Stimulated activated CD4-positive, alpha-beta T cell treated with anti-CD3 and anti-CD28 coated beads, Interleukin-4, amount 100 ng/mL, for 4 hours (primary cell): Measurements from ENCODE around the gene UBAP1L.
"Not testable (repeated sequence)": the region's sequence is repeated elsewhere in the genome, so short reads cannot be mapped to it uniquely, and the experiment has no call there.

Source experiments
- DNase-seq, 2 experiments: peaks; one replicate each; pipeline ENCODE4 v3.0.0-alpha.2; 2020

Gene UBAP1L

GRCh38 chr15:65099336-65099735 is 15.7 kb downstream of the UBAP1L start:
- DNase-seq: no peak

- DNase-seq: no peak
Measured at GRCh38 chr15:65097651-65098263, 17.2 kb downstream of the UBAP1L start.

- DNase-seq: no peak
Measured at GRCh38 chr15:65096481-65097385, 18.3 kb downstream of the UBAP1L start.

GRCh38 chr15:65095747-65096104 is 19.3 kb downstream of the UBAP1L start:
- DNase-seq: no peak

- DNase-seq: no peak
Measured at GRCh38 chr15:65095011-65095746, 19.8 kb downstream of the UBAP1L start.

GRCh38 chr15:65094294-65094995 is 20.6 kb downstream of the UBAP1L start:
- DNase-seq: no peak

DNA sequence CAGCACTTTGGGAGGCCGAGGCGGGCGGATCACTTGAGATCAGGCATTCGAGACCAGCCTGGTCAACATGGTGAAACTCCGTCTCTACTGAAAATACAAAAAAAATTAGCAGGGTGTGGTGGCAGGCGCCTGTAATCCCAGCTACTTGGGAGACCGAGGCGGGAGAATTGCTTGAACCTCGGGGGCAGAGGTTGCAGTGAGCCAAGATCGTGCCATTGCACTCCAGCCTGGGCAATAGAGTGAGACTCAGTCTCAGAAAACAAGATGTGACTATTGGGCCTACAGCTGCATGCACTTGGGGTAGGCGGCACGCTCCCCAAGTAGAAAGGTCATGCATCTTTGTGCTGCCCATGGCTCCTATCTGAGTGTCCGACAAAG is 21.2 kb downstream of the UBAP1L start:
- not testable (repeated sequence) for DNase-seq

DNA sequence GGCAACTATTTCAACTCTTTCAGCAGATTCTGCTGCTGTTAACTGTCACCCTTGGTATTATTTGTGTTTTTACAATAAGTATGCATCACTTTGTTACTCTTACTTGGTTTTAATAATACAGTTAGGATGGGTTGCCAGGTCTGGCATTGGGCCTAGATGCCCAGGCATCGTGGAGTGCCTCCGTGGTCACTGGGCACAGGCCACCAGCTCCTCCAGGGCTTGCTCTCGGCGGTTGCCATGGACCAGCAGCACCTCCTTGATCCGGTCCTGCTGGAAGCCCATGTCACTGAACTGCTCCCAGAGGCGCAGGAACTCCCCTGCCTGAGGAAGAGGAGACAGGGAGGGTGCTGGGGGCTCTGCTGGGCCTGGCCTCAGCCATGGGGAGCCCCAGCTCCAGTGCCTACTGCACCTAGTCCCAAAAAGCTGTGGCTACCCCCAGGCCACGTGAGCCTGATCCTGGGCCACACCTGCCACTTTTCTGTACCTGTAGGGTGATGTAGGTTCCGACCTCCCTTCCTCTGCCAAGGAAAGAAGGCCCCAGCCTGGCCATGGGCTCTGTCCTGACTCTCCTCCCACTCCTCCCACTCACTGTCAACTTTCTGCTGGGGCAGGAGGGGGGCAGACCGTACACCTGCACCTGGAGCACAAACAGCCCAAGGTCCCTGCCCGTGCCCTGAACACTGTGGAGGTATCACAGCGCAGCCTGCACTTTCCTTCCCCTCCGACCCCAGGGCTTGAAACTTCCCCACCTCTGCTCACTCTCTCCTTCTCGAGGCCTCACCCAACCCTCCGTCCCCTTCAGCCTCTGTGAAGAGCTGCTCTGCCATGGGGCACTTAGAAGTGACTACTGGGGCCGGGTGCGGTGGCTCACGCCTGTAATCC is 21.8 kb downstream of the UBAP1L start:
- no peak for DNase-seq

DNA sequence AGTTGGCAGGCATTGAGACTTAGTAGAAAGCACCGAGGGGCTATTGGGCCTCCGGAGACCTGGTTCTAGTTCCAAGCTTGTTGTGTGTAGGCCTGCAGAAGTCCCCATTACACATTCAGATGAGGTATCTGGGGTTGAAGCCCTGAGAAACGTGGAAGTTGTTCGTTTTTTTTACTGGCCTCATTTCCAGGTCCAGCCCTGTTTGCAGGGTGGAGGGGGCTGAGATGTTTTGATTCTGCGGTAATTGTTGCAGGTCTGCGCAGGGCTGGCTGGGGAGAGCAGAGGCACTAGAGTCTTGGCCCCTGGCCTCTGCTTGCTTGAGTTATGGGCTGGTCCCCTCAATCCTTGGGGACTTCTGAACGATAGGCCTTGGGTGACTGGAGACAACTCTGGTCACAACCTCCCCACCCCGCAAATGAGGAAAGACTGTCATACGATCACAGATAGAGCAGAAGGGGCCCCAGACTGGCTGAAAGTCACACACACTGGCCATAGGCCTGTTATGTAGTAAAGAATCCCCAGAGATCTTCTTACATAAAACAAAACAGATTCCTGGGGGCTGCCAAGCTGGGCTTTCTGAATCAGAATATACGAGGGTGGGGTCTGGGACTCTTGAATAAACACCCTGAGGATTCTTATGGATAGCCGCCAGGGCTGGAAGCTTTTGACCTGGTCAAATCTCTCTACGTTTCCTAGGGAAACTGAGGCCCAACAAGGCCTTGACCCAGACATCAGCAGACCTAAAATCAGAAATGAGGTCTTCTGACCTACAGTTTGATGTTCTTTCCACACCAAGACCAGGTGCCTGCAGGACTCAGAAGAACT is 22.8 kb downstream of the UBAP1L start:
- DNase-seq: no peak

- no peak for DNase-seq
Measured at GRCh38 chr15:65089206-65089824, 25.7 kb downstream of the UBAP1L start.

DNA sequence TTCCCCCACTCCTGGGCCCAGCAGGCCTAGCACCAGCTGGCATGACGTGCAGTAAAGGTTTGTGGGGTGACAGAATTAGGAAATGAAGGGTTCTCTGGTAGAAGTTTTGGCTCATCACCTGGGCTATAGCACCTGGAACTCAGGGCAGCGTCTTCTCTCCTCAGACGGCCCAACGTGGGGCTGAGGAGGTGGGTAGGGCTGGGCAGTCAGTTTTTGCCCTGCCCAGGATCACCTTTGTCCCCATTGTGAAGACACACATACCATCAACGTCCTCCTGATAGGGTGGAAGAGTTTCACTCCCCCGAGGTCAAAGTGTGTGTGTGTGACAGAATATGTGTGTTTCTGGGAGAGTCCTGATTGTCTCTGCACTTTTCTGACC is 26.4 kb downstream of the UBAP1L start:
- no peak for DNase-seq

GRCh38 chr15:65087873-65088642 is 26.9 kb downstream of the UBAP1L start:
- DNase-seq: no peak

GRCh38 chr15:65087411-65087810 is 27.6 kb downstream of the UBAP1L start:
- DNase-seq: no peak

DNA sequence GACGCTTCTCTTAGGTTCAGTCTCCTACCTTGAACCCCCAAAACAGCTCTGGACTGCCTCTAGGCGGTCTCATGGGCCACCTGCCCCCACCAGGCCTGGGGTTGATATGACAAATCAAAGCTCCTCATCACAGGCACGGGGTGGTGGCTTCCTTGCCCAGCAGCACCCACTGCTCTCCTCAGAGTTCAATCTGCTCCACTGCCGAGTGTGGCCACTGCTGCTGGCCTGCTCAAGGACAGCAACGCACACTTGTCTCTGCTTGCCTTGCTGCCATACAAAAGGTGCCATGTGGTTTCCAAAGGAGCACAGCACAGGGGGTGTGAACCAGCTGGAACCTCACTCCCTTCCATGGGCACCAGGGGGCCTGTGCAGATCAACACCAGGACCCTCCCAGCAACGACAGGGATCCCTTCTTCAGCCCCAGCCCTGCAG is 28.3 kb downstream of the UBAP1L start:
- DNase-seq: no peak

GRCh38 chr15:65085990-65086679 is 28.9 kb downstream of the UBAP1L start:
- no peak for DNase-seq

- DNase-seq: no peak
Measured at GRCh38 chr15:65085207-65085753, 29.7 kb downstream of the UBAP1L start.

DNA sequence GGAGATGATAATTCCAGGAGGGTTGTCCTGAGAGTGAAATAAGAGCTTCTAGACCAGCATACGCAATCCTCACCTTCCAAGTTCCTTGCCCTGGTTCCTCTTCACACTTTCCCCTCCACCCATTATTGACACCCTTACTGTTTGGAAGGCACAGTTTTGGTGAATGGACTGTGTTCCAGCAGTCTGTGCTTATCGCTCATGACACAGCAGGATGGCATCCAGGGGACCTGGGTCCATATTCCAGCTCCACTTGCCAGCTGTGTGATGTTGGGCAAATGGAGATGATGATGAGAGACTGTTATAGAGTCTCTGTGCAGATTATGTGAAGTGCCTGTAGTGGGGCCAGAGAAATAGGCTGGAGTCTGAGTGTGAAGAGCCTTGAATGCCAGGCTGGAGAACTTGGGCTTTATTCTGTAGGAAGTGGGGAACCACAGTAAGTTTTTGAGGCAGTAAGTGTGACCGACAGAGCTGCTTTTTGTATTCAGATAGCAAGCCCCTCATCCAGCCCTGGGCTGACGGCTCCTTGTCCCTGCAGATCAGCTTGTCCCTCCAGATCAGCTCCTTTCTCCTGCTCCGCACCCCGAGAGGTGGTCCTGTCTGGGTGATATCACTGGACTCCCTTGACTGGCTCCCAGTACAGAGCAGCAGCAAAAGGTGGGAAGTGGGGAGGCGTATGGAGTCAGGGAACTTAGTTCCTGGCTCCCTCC is 30.3 kb downstream of the UBAP1L start:
- no peak for DNase-seq

- no peak for DNase-seq
Measured at GRCh38 chr15:65083262-65083701, 31.7 kb downstream of the UBAP1L start.
